ENCODE results near the gene ESAM.

Gene ESAM

DNA sequence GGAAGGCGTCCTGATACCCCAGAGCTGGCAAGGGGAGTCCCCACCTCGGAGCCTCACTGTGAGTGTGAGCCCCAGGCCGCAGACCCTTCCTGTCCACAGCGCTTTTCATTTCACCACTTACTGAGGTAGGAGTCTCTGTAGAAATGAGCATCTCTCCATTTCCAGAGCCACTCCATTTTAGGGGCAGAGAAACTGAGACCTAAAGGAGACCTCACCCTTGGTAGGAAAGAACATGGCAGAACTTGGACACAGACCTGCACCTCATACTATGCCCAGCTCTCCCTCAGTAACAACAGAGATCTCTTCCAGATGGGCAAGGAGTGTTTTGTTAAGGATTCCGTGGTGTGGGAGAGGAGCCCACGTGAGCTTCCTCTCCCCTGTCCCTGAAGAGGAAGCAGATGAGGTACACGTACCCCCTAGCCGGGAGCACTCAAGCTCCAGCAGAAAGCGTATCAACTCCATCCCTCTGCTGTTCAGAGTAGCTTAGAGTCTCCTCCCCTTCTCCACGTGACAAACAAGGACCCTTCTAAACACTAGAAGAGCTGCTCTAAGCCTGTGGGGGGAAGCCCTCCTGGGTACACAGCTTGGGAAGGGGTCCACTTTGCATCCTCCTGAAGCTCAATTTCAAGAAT lies 9.5 kb downstream of the ESAM start:
- H3K27ac ChIP-seq, result no peak overlapping the region
- H3K9me3 ChIP-seq (ENCODE audit: severe bottlenecking), result no peaks in the 10 kb centered on the region
- TF ChIP-seq, protein P1, sequence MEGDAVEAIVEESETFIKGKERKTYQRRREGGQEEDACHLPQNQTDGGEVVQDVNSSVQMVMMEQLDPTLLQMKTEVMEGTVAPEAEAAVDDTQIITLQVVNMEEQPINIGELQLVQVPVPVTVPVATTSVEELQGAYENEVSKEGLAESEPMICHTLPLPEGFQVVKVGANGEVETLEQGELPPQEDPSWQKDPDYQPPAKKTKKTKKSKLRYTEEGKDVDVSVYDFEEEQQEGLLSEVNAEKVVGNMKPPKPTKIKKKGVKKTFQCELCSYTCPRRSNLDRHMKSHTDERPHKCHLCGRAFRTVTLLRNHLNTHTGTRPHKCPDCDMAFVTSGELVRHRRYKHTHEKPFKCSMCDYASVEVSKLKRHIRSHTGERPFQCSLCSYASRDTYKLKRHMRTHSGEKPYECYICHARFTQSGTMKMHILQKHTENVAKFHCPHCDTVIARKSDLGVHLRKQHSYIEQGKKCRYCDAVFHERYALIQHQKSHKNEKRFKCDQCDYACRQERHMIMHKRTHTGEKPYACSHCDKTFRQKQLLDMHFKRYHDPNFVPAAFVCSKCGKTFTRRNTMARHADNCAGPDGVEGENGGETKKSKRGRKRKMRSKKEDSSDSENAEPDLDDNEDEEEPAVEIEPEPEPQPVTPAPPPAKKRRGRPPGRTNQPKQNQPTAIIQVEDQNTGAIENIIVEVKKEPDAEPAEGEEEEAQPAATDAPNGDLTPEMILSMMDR (IDR thresholded peaks at IDR 0.05; ENCODE audit: low read depth, low read length), result no peak
- H3K4me3 ChIP-seq (ENCODE audit: low read depth, low read length), result no peak overlapping the region
- no peak for DNase-seq
- no peaks in the 10 kb centered on the region for H3K36me3 ChIP-seq
- no peaks in the 10 kb centered on the region for H3K27me3 ChIP-seq (ENCODE audit: insufficient read depth, low read depth, severe bottlenecking)

DNA sequence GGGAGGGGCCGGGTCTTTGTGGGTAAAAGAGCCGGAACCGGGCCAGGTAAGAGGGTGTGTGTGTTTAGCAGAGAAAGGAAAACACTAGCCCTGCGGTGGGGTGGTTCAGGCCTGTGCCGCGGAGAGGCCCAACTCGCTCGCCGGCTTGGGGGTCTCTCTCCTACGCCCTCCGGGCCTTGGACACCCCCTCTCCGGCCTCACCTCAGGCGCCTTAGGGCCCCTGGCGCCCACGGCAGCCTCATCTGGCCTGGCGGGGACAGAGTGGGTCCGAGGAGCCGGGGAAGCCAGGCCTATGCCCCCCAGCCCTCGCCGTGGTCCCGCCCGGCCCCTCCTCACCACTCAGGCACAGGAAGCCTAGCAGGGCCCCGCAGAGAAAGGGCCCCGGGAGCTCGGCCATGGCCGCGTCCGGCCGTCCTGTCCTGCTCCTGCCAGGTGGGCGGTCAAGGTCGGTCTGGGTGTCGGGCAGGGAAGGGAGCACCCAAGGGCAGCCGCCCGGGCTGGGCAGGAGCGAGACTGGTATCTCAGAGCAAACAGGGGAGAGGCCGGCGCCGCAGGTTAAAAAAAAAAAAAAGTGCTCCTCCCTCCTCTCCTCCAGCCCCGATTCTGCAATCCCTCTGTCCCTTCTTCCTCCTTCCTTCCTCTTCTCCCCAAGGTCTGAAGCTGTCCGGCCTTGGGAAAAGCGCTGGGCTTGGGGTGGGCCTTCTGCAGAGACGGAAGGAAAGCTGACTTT lies 10.2 kb downstream of the ESAM start, which contains the start of gene VSIG2:
Gene VSIG2, minus strand, starts transcription at position 515 of the 730 bp plus-strand sequence. Its CDS starts 118 bp downstream, at position 397.
- no peak for DNase-seq
- Histone ChIP-seq H3K4me3 (ENCODE audit: low read depth, low read length) (no peak within 1 kb of the TSS), H3K27me3 (ENCODE audit: insufficient read depth, low read depth, severe bottlenecking) (no peaks in the 10 kb centered on the region), H3K36me3 (no peaks in the 10 kb centered on the region), H3K27ac (no peak within 1 kb of the TSS), H3K9me3 (ENCODE audit: severe bottlenecking) (no peaks in the 10 kb centered on the region)
- TF ChIP-seq, protein P1 (IDR thresholded peaks at IDR 0.05; ENCODE audit: low read depth, low read length), result no peak

DNA sequence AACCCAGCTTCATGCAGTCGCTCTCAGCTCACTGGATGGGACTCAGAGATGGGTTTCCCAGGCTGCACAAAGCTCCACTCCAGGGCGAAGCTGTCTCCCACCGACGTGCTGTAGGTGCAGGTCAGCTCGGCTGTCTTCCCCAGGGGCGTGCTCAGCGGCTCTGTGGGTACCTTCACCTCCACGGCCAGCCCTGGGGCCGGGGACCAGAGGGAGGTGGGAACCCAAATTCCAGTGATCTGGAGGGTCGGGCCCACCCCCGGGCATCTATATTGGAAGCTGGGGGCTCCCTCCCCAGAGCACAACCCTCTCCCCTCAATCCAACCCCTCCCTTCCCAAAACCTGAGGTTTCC lies 10.7 kb downstream of the ESAM start:
- H3K9me3 ChIP-seq (ENCODE audit: severe bottlenecking), result no peaks in the 10 kb centered on the region
- TF ChIP-seq, protein P1 (IDR thresholded peaks at IDR 0.05; ENCODE audit: low read depth, low read length), result no peak
- no peak overlapping the region for H3K4me3 ChIP-seq (ENCODE audit: low read depth, low read length)
- H3K27me3 ChIP-seq (ENCODE audit: insufficient read depth, low read depth, severe bottlenecking), result no peaks in the 10 kb centered on the region
- H3K36me3 ChIP-seq, result no peaks in the 10 kb centered on the region
- no peak overlapping the region for H3K27ac ChIP-seq
- DNase-seq, result no peak

DNA sequence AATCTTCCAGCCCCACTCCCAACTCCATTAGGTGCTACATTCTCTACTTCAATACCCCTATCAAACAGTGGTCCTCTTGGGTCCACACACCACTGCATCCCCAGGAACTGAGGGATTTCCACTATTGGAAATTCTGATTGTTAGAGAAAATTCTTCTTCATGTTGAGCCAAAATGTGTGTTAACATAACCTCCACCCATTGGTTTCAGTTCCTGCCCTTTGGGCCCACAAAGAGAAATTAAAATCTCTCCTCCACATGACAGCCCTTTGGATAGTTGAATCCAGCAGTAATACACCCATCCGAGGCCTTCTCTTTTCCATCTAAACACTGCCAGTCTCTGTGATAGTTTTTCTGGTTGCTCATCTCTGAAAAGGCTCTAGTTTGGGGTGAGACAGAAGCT lies 12.2 kb downstream of the ESAM start:
- no peak overlapping the region for H3K27ac ChIP-seq
- no peak for DNase-seq
- H3K4me3 ChIP-seq (ENCODE audit: low read depth, low read length), result no peak overlapping the region
- no peaks in the 10 kb centered on the region for H3K27me3 ChIP-seq (ENCODE audit: insufficient read depth, low read depth, severe bottlenecking)
- TF ChIP-seq, protein P1 (IDR thresholded peaks at IDR 0.05; ENCODE audit: low read depth, low read length), result no peak
- no peaks in the 10 kb centered on the region for H3K9me3 ChIP-seq (ENCODE audit: severe bottlenecking)
- no peaks in the 10 kb centered on the region for H3K36me3 ChIP-seq

DNA sequence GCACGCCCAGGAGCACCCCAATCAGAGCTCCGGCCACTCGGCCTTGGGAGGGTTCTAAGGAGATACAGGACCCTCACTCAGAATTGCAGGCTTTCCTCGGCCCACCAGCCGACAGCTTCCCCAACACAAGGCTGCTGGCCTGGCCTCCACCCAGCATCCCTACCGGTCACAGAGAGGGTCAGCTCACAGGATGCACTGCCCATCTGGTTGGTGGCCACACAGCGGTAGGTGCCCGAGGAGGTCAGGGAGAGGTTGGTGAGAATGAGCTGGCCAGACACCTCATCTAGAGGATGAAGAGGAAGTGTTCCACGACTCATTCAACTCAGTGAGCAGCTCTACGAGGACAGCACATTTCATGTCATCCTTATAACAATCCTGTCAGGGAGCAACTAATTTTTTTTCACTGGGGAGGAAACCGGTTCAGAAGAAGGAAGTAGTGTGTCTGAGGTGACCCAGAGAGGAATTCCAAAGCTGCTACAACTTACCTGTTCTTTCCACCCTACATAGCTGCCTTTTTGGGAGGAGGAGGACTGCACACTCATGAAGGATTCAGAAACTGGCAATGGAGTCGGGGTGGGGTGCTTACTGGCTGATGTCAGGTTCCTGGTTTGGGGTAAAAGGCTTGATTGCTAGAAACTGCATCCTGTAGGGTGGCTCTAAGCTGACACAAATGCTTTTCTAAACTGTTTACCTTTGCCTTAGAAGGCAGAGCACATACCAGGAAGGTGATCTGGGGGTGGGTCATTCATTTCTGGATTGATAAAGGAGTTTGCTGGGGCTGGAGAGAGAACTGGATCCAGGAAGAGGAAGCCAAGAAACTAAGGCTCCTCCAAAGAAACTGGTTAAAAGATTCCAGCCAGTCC lies 13.4 kb downstream of the ESAM start:
- H3K27ac ChIP-seq, result no peak overlapping the region
- no peak for DNase-seq
- H3K36me3 ChIP-seq, result no peaks in the 10 kb centered on the region
- no peaks in the 10 kb centered on the region for H3K27me3 ChIP-seq (ENCODE audit: insufficient read depth, low read depth, severe bottlenecking)
- no peak overlapping the region for H3K4me3 ChIP-seq (ENCODE audit: low read depth, low read length)
- TF ChIP-seq, protein P1 (IDR thresholded peaks at IDR 0.05; ENCODE audit: low read depth, low read length), result no peak
- no peaks in the 10 kb centered on the region for H3K9me3 ChIP-seq (ENCODE audit: severe bottlenecking)

All from WERI-Rb-1 (cell line).